NT2/D1 (cell line): Measurements from ENCODE around the gene CPT1A.

Experiments used
- SUZ12 ChIP-seq: IDR thresholded peaks from 2 replicates; pipeline ENCODE4 v1.6.1; 2011; ENCODE audit not compliant: insufficient read length, insufficient read depth; ENCODE audit errors: extremely low read depth
- YY1 ChIP-seq: IDR thresholded peaks from 2 replicates; pipeline ENCODE4 v1.6.1; 2011; ENCODE audit not compliant: insufficient read length, insufficient read depth
- ZNF274 ChIP-seq: IDR thresholded peaks from 2 replicates; pipeline ENCODE4 v1.6.1; 2011; ENCODE audit warnings: mild to moderate bottlenecking, low read depth, low read length

GRCh38 chr11:68756171-68756766 lies 85.4 kb downstream of the CPT1A start:
- TF ChIP-seq SUZ12 = no peak
- no peak for TF ChIP-seq ZNF274
- TF ChIP-seq YY1 = no peak
